ENCODE measurements around the gene TCF7.

TCF7 gene

DNA sequence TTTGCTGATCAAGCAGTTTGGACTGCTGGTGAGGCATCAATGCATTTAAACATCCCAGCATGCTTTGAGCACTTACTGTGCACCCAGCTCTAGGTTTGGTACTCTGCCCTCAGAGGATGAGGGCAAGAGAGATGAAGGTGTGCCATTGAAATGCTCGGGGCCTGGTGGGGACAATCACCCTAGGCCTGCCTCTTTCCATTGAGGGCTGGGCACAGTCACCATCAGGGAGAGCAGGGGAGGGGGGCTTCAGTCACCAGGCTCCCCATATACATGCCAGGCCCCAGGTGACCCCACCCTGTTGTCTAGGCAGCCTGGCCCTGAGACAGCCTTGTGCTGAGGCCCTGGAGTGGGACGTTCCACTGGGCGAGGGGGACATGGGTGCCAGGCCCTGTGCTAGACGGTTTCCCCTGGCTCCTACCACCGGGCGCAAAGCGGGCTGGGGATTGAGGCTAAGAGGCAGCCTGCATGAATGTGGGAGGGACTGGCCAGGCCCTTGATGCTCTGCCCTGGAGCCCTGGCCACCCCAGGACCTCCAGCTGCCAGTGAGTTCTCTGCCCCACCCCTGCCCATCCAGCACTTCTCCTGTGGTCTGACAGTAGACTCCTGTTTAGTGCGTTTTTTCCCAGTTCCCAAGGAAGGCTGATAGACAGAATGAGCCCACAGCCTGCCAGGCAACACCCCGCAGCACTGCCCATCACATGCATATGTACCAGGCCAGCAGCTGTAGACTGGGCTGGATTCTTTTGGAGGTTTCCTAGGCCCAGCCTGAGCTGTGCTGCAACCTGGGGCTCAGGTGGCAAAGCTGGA is 18.9 kb downstream of the TCF7 start:
- no peak for DNase-seq
- no peak overlapping the region for H3K4me3 Mint-ChIP-seq
- no peaks in the 10 kb centered on the region for H3K9me3 Mint-ChIP-seq
- H3K27ac Mint-ChIP-seq, result no peak overlapping the region
- H3K36me3 Mint-ChIP-seq (ENCODE audit: low read depth), result peaks cover 23% of the 10 kb centered on the region
- no peaks in the 10 kb centered on the region for H3K27me3 Mint-ChIP-seq (ENCODE audit: low read depth, poor library complexity)
- TF ChIP-seq, protein P1, sequence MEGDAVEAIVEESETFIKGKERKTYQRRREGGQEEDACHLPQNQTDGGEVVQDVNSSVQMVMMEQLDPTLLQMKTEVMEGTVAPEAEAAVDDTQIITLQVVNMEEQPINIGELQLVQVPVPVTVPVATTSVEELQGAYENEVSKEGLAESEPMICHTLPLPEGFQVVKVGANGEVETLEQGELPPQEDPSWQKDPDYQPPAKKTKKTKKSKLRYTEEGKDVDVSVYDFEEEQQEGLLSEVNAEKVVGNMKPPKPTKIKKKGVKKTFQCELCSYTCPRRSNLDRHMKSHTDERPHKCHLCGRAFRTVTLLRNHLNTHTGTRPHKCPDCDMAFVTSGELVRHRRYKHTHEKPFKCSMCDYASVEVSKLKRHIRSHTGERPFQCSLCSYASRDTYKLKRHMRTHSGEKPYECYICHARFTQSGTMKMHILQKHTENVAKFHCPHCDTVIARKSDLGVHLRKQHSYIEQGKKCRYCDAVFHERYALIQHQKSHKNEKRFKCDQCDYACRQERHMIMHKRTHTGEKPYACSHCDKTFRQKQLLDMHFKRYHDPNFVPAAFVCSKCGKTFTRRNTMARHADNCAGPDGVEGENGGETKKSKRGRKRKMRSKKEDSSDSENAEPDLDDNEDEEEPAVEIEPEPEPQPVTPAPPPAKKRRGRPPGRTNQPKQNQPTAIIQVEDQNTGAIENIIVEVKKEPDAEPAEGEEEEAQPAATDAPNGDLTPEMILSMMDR (IDR thresholded peaks at IDR 0.05), result no peak
- H3K4me1 Mint-ChIP-seq, result peaks cover 29% of the 10 kb centered on the region

DNA sequence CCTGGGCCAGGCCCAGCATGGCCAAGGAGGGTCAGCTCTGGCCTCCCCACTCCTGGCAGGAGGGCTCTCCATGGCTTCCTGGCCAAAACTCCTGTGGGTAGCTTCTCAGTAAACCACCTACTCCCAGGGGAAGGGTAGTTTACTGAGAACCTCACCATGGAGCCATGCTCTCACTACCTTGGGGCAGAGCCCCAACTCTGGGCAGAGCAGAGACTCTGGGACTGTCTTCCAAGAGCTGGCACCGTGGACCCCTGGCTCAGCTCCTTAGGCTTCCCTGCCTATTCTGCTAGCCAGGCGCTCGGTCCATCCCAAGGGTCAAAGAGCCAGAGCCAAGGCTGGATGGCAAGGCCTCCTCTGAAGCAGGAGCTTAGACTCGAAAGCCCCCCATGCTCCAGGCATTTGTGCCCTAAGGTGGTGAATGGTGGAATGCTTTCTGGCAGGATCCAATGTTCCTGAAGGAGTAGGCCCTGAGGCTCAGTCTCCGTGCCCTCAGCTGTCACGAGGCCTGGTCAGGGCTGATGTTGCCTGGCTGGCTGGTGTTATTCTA is 19.6 kb downstream of the TCF7 start:
- peaks cover 23% of the 10 kb centered on the region for H3K36me3 Mint-ChIP-seq (ENCODE audit: low read depth)
- TF ChIP-seq, protein P1 (IDR thresholded peaks at IDR 0.05), result no peak
- no peaks in the 10 kb centered on the region for H3K27me3 Mint-ChIP-seq (ENCODE audit: low read depth, poor library complexity)
- peaks cover 30% of the 10 kb centered on the region for H3K4me1 Mint-ChIP-seq
- H3K27ac Mint-ChIP-seq, result no peak overlapping the region
- no peak for DNase-seq
- H3K9me3 Mint-ChIP-seq, result no peaks in the 10 kb centered on the region
- no peak overlapping the region for H3K4me3 Mint-ChIP-seq

DNA sequence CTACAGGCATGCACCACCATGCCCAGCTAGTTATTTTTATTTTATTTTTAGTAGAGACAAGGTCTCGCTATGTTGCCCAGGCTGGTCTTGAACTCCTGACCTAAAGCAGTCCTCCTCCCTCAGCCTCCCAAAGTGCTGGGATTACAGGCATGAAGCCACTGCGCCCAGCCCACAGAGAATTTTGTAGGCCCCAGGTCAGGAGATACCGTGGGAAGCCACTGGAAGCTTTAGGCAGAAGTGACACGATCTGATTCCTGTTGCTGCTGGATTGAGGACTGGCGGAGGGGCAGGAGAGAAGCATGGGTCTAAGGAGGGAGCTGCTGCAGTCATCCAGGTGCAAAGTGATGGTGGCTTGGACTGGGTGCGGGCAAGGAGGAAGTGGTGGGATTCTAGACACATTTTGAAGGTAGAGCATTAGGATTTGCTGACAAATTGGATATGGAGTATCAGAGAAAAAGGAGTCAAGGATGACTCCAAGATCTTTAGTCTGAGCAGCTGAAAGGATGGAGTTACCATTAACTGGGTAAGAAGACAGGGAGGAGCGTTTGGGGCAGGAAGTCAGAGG is 20.7 kb downstream of the TCF7 start:
- TF ChIP-seq, protein P1 (IDR thresholded peaks at IDR 0.05), result no peak
- Mint-ChIP-seq H3K4me1 (peaks cover 32% of the 10 kb centered on the region), H3K4me3 (no peak overlapping the region), H3K9me3 (no peaks in the 10 kb centered on the region), H3K27ac (peak overlapping the region; percentile 12), H3K36me3 (ENCODE audit: low read depth) (peaks cover 23% of the 10 kb centered on the region), H3K27me3 (ENCODE audit: low read depth, poor library complexity) (no peaks in the 10 kb centered on the region)
- DNase-seq, result no peak

DNA sequence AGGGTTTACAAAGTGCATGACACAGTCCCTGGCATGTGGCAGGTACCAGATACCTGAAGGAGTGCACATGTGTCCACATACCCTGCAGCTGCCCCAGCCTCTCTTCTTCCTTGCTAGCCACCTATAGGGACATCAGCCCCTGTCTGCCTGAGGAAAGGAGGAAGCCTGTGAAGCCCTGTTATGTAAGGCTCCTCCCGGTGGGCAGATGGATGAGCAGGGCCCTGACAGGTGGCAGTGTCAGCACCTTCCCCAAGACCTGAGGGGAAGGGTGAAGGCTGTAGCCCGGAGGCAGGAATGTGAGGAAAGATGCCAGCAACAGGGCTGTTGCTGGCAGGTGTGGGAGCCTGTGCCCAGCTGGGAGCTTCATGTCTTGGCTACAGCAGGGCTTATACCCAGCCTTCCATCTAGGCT is 21.7 kb downstream of the TCF7 start:
- peaks cover 38% of the 10 kb centered on the region for H3K4me1 Mint-ChIP-seq
- no peaks in the 10 kb centered on the region for H3K9me3 Mint-ChIP-seq

DNA sequence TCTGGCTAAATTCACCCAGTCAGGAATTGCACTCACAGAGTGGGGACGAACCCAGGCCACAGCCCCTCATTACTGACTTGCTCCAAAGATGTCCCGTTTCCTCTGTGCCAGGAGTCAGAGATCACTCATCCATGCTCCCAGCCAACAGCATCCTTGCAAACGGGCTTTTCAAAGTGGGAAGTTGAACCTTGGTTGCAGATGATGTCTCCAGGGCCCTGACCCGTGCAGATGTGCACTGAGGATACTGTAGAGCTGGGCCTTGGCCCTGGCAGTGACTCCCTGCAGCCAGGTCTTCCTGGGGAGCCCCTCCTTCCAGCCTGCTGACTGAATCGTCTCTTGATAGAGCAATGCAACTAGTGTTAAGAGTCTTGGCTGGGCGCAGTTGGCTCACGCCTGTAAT is 22.3 kb downstream of the TCF7 start:
- no peaks in the 10 kb centered on the region for H3K27me3 Mint-ChIP-seq (ENCODE audit: low read depth, poor library complexity)
- no peak overlapping the region for H3K4me3 Mint-ChIP-seq
- H3K27ac Mint-ChIP-seq, result no peak overlapping the region
- no peaks in the 10 kb centered on the region for H3K9me3 Mint-ChIP-seq
- H3K36me3 Mint-ChIP-seq (ENCODE audit: low read depth), result peaks cover 17% of the 10 kb centered on the region
- DNase-seq, result peak; percentile 0
- H3K4me1 Mint-ChIP-seq, result peaks cover 44% of the 10 kb centered on the region
- TF ChIP-seq, protein P1 (IDR thresholded peaks at IDR 0.05), result no peak

More for the DNA sequence above, 21.7 kb downstream of the TCF7 start:
- no peak overlapping the region for H3K4me3 Mint-ChIP-seq
- peak overlapping the region; percentile 12 for H3K27ac Mint-ChIP-seq
- peaks cover 17% of the 10 kb centered on the region for H3K36me3 Mint-ChIP-seq (ENCODE audit: low read depth)
- TF ChIP-seq, protein P1 (IDR thresholded peaks at IDR 0.05), result no peak
- DNase-seq, result peak; percentile 0
- H3K27me3 Mint-ChIP-seq (ENCODE audit: low read depth, poor library complexity), result no peaks in the 10 kb centered on the region

Measured in nephron progenitor cell (in vitro differentiated cells).